DOHH2 (cell line): ENCODE data around the gene MIEF2.

Experiments
- H3F3A ChIP-seq: fragments of 200-600 bp; sonication (generic), shearing (Covaris generic); 2 replicates; pipeline ENCODE4 v1.6.0; 2016; ENCODE audit warnings: antibody characterized with exemption, mild to moderate bottlenecking; ENCODE audit not compliant: control insufficient read depth, insufficient read depth
- H3K27ac ChIP-seq: fragments of 200-600 bp; sonication (generic); 2 replicates; pipeline ENCODE4 v1.5.1; 2014; ENCODE audit warnings: low read depth, mild to moderate bottlenecking, low read length, moderate library complexity
- H3K27me3 ChIP-seq: fragments of 200-600 bp; sonication (generic); 2 replicates; pipeline ENCODE4 v1.6.1; 2014; ENCODE audit warnings: mild to moderate bottlenecking, low read length, mixed read lengths; ENCODE audit not compliant: control insufficient read depth
- H3K36me3 ChIP-seq: fragments of 200-600 bp; sonication (generic); 2 replicates; pipeline ENCODE4 v1.6.1; 2014; ENCODE audit warnings: mild to moderate bottlenecking, low read length, moderate library complexity, mixed read lengths; ENCODE audit not compliant: control insufficient read depth
- H3K4me1 ChIP-seq: fragments of 200-600 bp; sonication (generic); 2 replicates; pipeline ENCODE4 v1.6.1; 2014; ENCODE audit warnings: mild to moderate bottlenecking, low read length, mixed read lengths; ENCODE audit not compliant: control insufficient read depth
- H3K4me2 ChIP-seq: fragments of 200-600 bp; sonication (generic); 2 replicates; pipeline ENCODE4 v1.6.0; 2014; ENCODE audit warnings: mild to moderate bottlenecking, low read length, moderate library complexity
- H3K4me3 ChIP-seq: fragments of 200-600 bp; sonication (generic); 2 replicates; pipeline ENCODE4 v1.5.1; 2014; ENCODE audit warnings: mild to moderate bottlenecking, low read length, mixed read lengths
- H3K79me2 ChIP-seq: fragments of 200-600 bp; sonication (generic); 2 replicates; pipeline ENCODE4 v1.6.1; 2014; ENCODE audit warnings: mild to moderate bottlenecking, low read length, mixed read lengths; ENCODE audit not compliant: control insufficient read depth
- H3K9me2 ChIP-seq: fragments of 200-600 bp; sonication (generic); replicated peaks from 2 replicates; pipeline ENCODE4 v1.6.1; 2014; ENCODE audit warnings: mild to moderate bottlenecking, low read length, mixed read lengths; ENCODE audit not compliant: control insufficient read depth
- H3K9me3 ChIP-seq: fragments of 200-600 bp; sonication (generic); 2 replicates; pipeline ENCODE4 v1.6.1; 2014; ENCODE audit warnings: antibody characterized with exemption, low read length, mixed read lengths; ENCODE audit not compliant: control insufficient read depth, insufficient read depth
- H4K20me1 ChIP-seq: fragments of 200-600 bp; sonication (generic); 2 replicates; pipeline ENCODE4 v1.6.0; 2014; ENCODE audit warnings: low read depth, mild to moderate bottlenecking, antibody characterized with exemption, low read length, moderate library complexity; ENCODE audit not compliant: control insufficient read depth, insufficient read depth
- CTCF ChIP-seq: fragments of 200-600 bp; sonication (generic); IDR thresholded peaks from one replicate; pipeline ENCODE4 v1.5.1; 2014; ENCODE audit warnings: antibody characterized with exemption, mild to moderate bottlenecking, low read depth, low read length; ENCODE audit not compliant: poor library complexity, severe bottlenecking
- EZH2phosphoT487 ChIP-seq: fragments of 200-600 bp; sonication (generic); IDR thresholded peaks from 2 replicates; pipeline ENCODE4 v1.6.1; 2017; ENCODE audit warnings: borderline replicate concordance, mild to moderate bottlenecking, antibody characterized with exemption, low read length, moderate library complexity, mixed read lengths

MIEF2 gene

GRCh38 chr17:18251204-18251603 lies 9.3 kb upstream of the MIEF2 start:
- TF ChIP-seq EZH2phosphoT487 (no peak), CTCF (no peak)
- Histone ChIP-seq H3K4me2 (no peak overlapping the region), H3K27ac (no peak overlapping the region), H4K20me1 (no peaks in the 10 kb centered on the region), H3K4me3 (no peak overlapping the region), H3F3A (peaks cover 5% of the 10 kb centered on the region; the same call in 1 of the 2 replicates), H3K79me2 (no peaks in the 10 kb centered on the region), H3K4me1 (peaks cover 3% of the 10 kb centered on the region; the same call in 1 of the 2 replicates), H3K9me2 (no peaks in the 10 kb centered on the region), H3K9me3 (no peaks in the 10 kb centered on the region), H3K36me3 (peaks cover 73% of the 10 kb centered on the region), H3K27me3 (no peaks in the 10 kb centered on the region)

DNA sequence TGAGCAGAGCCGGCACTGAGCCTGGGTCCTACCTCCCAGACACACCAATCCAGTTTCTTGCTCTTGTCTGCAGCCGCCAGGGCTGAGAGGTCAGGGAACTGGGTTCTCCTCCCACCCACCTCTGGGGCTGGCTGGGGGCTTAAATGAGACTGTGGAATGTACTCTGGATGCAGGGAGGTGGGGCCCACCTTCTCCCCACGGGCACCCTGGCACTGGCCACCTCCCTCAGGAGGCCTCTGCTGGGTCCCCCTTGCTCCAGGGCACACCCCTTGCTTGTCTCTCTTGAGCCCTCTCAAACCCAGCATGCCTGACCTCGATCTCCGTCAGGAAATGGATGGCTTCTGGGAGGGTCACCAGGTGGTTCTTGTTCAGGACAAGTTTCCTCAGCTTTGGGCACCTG lies 8.3 kb upstream of the MIEF2 start:
- Histone ChIP-seq H3K4me3 (no peak overlapping the region), H3K27me3 (no peaks in the 10 kb centered on the region), H3K4me2 (no peak overlapping the region), H3F3A (peaks cover 5% of the 10 kb centered on the region; the same call in 1 of the 2 replicates), H3K9me2 (no peaks in the 10 kb centered on the region), H3K36me3 (peaks cover 75% of the 10 kb centered on the region), H4K20me1 (0 out of 2 replicates have a peak, but pooled peaks cover 3% of the 10 kb centered on the region), H3K4me1 (peaks cover 5% of the 10 kb centered on the region), H3K79me2 (peaks cover 6% of the 10 kb centered on the region), H3K27ac (no peak overlapping the region), H3K9me3 (no peaks in the 10 kb centered on the region)
- no peak for TF ChIP-seq CTCF
- TF ChIP-seq EZH2phosphoT487, result no peak

- H3K27ac ChIP-seq, result no peak overlapping the region
- TF ChIP-seq EZH2phosphoT487, result no peak
- no peak for TF ChIP-seq CTCF
- peaks cover 18% of the 10 kb centered on the region for H3K79me2 ChIP-seq
- H3K9me2 ChIP-seq, result no peaks in the 10 kb centered on the region
- peaks cover 5% of the 10 kb centered on the region; the same call in 1 of the 2 replicates for H3F3A ChIP-seq
- H3K36me3 ChIP-seq, result peaks cover 66% of the 10 kb centered on the region
- H4K20me1 ChIP-seq, result 0 out of 2 replicates have a peak, but pooled peaks cover 7% of the 10 kb centered on the region
- H3K27me3 ChIP-seq, result no peaks in the 10 kb centered on the region
- H3K4me1 ChIP-seq, result peaks cover 10% of the 10 kb centered on the region
- no peak overlapping the region for H3K4me3 ChIP-seq
- no peaks in the 10 kb centered on the region for H3K9me3 ChIP-seq
- no peak overlapping the region for H3K4me2 ChIP-seq
Measured at GRCh38 chr17:18253187-18253884, 7.1 kb upstream of the MIEF2 start.
